Measurements from ENCODE around the gene GRIK3.
A peak's percentile ranks its signal among the peaks of the same experiment; 100 is the strongest.

Gene GRIK3

DNA sequence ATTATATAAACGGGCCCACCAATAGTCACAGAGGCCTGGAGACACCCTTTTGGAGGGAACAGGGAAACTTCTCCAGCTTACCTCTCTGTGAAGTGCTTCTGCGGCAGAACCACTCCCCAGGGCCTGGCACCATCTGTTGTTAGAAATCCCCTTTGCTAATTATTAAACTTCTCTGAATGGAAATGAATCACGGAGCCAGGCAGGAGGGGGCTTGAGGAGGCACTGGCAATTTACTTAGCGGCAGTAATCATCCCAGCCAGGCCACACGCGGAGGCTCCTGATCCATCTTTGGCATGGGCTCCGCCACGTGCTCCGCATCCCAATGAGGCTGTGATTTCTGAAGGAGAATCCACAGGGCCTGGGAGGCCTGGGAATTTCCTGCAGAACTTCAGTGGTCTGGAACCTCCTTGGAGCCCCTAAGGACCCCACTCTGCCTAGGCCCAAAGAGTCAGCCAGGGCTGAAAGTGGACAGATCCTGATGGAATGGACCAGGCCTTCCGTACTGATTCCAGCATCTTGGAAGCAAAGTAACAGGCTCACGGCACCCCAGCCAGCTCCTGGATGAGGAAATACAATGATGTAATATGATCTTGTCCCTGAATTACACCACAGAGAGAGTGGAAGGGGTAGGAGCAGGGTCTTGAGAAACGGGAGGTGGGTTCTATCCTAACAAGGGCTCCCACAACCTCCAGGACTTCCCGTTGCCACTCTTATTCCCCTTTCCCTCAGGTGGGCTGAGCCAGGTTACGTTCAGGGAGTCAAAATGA lies 62.3 kb downstream of the GRIK3 start:
- no peak for DNase-seq (ENCODE audit: low read depth)
- TF ChIP-seq, protein P1, sequence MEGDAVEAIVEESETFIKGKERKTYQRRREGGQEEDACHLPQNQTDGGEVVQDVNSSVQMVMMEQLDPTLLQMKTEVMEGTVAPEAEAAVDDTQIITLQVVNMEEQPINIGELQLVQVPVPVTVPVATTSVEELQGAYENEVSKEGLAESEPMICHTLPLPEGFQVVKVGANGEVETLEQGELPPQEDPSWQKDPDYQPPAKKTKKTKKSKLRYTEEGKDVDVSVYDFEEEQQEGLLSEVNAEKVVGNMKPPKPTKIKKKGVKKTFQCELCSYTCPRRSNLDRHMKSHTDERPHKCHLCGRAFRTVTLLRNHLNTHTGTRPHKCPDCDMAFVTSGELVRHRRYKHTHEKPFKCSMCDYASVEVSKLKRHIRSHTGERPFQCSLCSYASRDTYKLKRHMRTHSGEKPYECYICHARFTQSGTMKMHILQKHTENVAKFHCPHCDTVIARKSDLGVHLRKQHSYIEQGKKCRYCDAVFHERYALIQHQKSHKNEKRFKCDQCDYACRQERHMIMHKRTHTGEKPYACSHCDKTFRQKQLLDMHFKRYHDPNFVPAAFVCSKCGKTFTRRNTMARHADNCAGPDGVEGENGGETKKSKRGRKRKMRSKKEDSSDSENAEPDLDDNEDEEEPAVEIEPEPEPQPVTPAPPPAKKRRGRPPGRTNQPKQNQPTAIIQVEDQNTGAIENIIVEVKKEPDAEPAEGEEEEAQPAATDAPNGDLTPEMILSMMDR (IDR thresholded peaks at IDR 0.05; ENCODE audit: insufficient read depth, low read depth, low read length, missing control alignments): no peak

GRCh38 chr1:36968730-36969129 lies 65.6 kb downstream of the GRIK3 start:
- TF ChIP-seq, protein P1 (IDR thresholded peaks at IDR 0.05; ENCODE audit: insufficient read depth, low read depth, low read length, missing control alignments): no peak
- DNase-seq (ENCODE audit: low read depth): no peak

More for the DNA sequence above, 62.3 kb downstream of the GRIK3 start:
- H3K4me3 ChIP-seq (ENCODE audit: low read depth, low read length): no peak overlapping the region

DNA sequence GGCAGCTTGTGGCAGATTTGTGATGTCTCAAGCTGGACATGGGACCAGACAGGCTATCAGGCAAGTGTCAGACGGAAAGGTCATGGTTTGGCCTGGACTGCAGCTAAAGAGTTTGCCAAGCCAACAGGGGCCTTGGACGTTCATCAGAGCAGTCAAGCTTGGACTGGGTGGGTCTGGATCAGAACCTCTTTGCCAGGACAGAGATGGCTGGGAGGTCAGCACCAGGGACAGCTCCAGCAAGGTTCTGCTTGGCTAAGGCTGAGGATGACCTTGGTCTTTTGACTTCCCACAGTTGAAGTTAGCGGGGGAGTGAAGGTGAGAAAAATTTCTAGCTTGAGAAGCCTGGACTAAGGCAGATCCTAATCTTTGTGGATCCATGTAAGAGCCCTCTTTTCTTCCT lies 68.1 kb downstream of the GRIK3 start:
- TF ChIP-seq, protein P1 (IDR thresholded peaks at IDR 0.05; ENCODE audit: insufficient read depth, low read depth, low read length, missing control alignments): no peak
- peak; percentile 20 for DNase-seq (ENCODE audit: low read depth)
- H3K4me3 ChIP-seq (ENCODE audit: low read depth, low read length): no peak overlapping the region

More at GRCh38 chr1:36968730-36969129, 65.6 kb downstream of the GRIK3 start:
- no peak overlapping the region for H3K4me3 ChIP-seq (ENCODE audit: low read depth, low read length)

GRCh38 chr1:36965275-36966159 lies 68.8 kb downstream of the GRIK3 start:
- no peak for DNase-seq (ENCODE audit: low read depth)
- no peak overlapping the region for H3K4me3 ChIP-seq (ENCODE audit: low read depth, low read length)
- TF ChIP-seq, protein P1 (IDR thresholded peaks at IDR 0.05; ENCODE audit: insufficient read depth, low read depth, low read length, missing control alignments): no peak

- no peak for DNase-seq (ENCODE audit: low read depth)
- TF ChIP-seq, protein P1 (IDR thresholded peaks at IDR 0.05; ENCODE audit: insufficient read depth, low read depth, low read length, missing control alignments): no peak
- no peak overlapping the region for H3K4me3 ChIP-seq (ENCODE audit: low read depth, low read length)
Observed at GRCh38 chr1:36964830-36965229, 69.5 kb downstream of the GRIK3 start.

GRCh38 chr1:36963006-36963405 lies 71.3 kb downstream of the GRIK3 start:
- TF ChIP-seq, protein P1 (IDR thresholded peaks at IDR 0.05; ENCODE audit: insufficient read depth, low read depth, low read length, missing control alignments): no peak
- DNase-seq (ENCODE audit: low read depth): no peak
- no peak overlapping the region for H3K4me3 ChIP-seq (ENCODE audit: low read depth, low read length)
